Prostate gland (tissue), 2 donors: ENCODE results near the gene SSC5D. TPM values are rescaled to one million over a fixed set of nuclear protein-coding genes. Genes with fewer than 3 reads are reported as not detected.

Experiments
- DNase-seq: peaks from one replicate; pipeline ENCODE4 v3.0.0-alpha.2; 2019; ENCODE audit warnings: low spot score
- H3K27ac ChIP-seq, 2 donors: fragments of 200-600 bp; sonication (generic); 2 replicates each; pipeline ENCODE4 v1.5.1; 2017 to 2019
- H3K27me3 ChIP-seq: fragments of 200-600 bp; sonication (generic); replicated peaks from 2 replicates; pipeline ENCODE4 v1.5.1; 2019; ENCODE audit not compliant: insufficient read depth
- H3K36me3 ChIP-seq, 2 donors: fragments of 200-600 bp; sonication (generic); 1 replicate in 1 of 2; 2 replicates in 1 of 2; pipeline versions ENCODE4 v1.5.1 to v1.8.1; 2017 to 2019
- H3K4me1 ChIP-seq: fragments of 200-600 bp; sonication (generic); replicated peaks from 2 replicates; pipeline ENCODE4 v1.5.1; 2019
- H3K4me3 ChIP-seq, 2 donors: fragments of 200-600 bp; sonication (generic); 2 replicates each; pipeline ENCODE4 v1.5.1; 2017 to 2019
- H3K9me3 ChIP-seq: fragments of 200-600 bp; sonication (generic); 2 replicates; pipeline ENCODE4 v1.5.1; 2017
- CTCF ChIP-seq, 4 experiments: fragments of 200-600 bp in 2 of 4; fragments of 450-650 bp in 2 of 4; sonication (generic) in 2 of 4; IDR thresholded peaks; 1 replicate in 3 of 4; 2 replicates in 1 of 4; pipeline ENCODE4 v1.5.1; 2016 to 2019; ENCODE audit warnings: antibody characterized with exemption in 4 of 4, mild to moderate bottlenecking in 2 of 4, moderate library complexity in 2 of 4
- POLR2A ChIP-seq: fragments of 450-650 bp; IDR thresholded peaks from one replicate; pipeline ENCODE4 v1.6.1; 2016; ENCODE audit warnings: antibody characterized with exemption, mild to moderate bottlenecking
- POLR2AphosphoS5 ChIP-seq: sonication (generic); formaldehyde crosslinking; IDR thresholded peaks from one replicate; pipeline ENCODE4 v1.6.1; 2017; ENCODE audit warnings: antibody characterized with exemption
- WGBS: methylation state at CpG from one replicate; pipeline ENCODE4 v1.1.5; 2018; 5-methylcytosine and 5-hydroxymethylcytosine counted together
- intact Hi-C: fragments of 100-400 bp; cut with DNase I; formaldehyde crosslinking; loops from one replicate; pipeline ENCODE4 v1.14.2; 2022
- total RNA-seq, 2 donors: library from RNA; depleted of rRNA; stranded (reverse); fragments of >200 nt; gene quantifications; one replicate each; pipeline ENCODE4 v1.1.0, GENCODE V29; 2016

Gene SSC5D
- total RNA-seq, 2 donors from 2014 or later, result 5.6 to 8.6 TPM

DNA sequence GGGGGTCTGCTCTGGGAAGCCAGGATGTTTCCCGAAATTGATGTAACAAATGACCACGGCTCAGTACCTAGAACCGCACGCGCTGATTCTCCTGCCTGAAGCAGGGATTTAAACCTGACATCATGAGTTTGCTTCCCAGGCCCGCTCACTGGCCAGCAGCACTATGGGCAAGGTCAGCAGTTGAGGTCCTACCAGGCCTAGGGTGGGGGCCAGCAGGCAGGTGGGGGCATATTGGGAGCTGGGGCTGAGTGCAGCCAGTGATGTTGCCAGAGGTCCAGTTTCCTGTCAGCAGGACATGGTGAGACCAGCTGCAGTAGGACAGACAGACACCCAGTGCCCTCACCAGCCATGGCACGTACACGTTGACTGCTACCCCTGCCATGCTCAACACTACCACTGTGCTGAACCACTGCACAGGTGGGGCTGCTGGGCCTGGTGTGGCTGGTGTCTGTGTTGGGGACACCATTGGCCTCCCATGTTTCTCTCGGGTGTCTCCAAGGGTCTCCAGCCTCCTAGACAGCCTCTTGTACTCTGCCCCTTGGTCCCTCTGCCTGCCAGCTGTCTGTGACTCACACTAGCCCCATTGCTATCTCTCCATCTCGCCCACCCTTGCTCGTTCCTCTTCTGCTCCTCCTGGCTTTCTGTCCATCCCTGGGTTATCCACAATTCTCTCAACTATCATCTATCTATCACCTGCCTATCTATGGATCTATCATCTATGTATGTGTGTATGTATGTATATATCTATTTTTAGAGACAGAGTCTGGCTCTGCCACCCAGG lies 22.6 kb upstream of the SSC5D start:
- no peak overlapping the region for H3K4me3 ChIP-seq
- no peak for DNase-seq
- no peak overlapping the region for H3K27ac ChIP-seq
- intact Hi-C loops, result loop anchor here (2.0 kb wide), 1 partner anchor 39 kb away; no protein-coding TSS in a partner anchor
- H3K9me3 ChIP-seq, result no peaks in the 10 kb centered on the region
- WGBS, result 81% methylated on average over 11 of the region's 11 CpGs
- no peaks in the 10 kb centered on the region for H3K36me3 ChIP-seq
- H3K4me1 ChIP-seq, result no peaks in the 10 kb centered on the region
- TF ChIP-seq POLR2A (no peak), POLR2AphosphoS5 (no peak), CTCF (IDR thresholded peaks at IDR 0.05) (no peak)
- no peaks in the 10 kb centered on the region for H3K27me3 ChIP-seq

- Histone ChIP-seq H3K4me3 (no peak overlapping the region), H3K4me1 (no peaks in the 10 kb centered on the region), H3K9me3 (no peaks in the 10 kb centered on the region), H3K36me3 (no peaks in the 10 kb centered on the region), H3K27me3 (no peaks in the 10 kb centered on the region), H3K27ac (no peak overlapping the region)
- WGBS, result 70% methylated on average over 4 of the region's 4 CpGs
- intact Hi-C loops, result loop anchor here (2.0 kb wide), 1 partner anchor 39 kb away; no protein-coding TSS in a partner anchor
- DNase-seq, result no peak
- TF ChIP-seq POLR2AphosphoS5, result no peak
These were observed 22.0 kb upstream of the SSC5D start for GRCh38 chr19:55466241-55466614.

DNA sequence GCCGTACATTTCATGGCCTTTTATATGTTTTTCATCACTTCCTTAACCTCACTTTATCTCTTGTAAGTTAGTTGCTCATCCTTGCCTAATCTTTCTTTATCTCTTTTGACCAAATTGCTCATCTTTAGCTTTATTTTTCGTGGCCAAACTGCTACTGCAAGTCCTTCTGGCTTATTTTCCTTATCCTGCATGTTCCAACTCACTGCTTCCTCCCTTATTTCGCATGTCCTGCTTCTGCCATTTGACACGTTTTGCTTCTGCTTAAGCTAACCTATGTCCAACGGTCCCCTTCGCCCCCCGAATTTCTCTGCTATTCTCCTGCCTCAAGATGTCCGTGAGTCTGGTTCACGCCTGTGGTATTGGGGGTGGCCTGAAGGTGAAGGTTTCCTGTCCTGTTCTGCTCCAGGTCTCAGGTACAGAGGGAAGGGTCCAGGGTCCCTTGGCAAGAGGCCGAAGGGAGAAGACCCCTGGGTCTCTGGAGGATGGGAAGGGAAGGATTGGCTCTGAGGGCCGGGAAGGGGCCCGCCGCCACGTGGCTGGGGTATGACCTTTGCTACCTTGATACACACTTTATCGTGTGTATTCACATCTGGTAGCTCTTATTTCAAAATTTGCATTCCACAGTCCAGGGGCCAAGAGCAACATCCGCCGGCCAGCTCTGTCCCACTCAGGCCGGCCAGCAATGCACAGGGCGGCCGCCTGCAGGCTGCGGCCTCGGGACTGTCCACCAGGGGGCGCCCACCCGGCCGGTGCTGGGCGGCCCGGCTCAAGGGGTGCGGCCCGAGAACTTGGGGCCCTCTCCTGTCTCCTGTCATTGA lies 20.8 kb upstream of the SSC5D start:
- H3K9me3 ChIP-seq, result no peaks in the 10 kb centered on the region
- TF ChIP-seq POLR2A, result no peak
- TF ChIP-seq CTCF (IDR thresholded peaks at IDR 0.05), result peak; percentile 86 to 97 (median 93)
- no peak for TF ChIP-seq POLR2AphosphoS5
- no peaks in the 10 kb centered on the region for H3K36me3 ChIP-seq
- no peak overlapping the region for H3K4me3 ChIP-seq
- intact Hi-C loops, result loop anchor here (2.0 kb wide), 1 partner anchor 37 kb away; no protein-coding TSS in a partner anchor
- peak; percentile 27 for DNase-seq
- 33% methylated on average over 29 of the region's 29 CpGs for WGBS
- H3K27me3 ChIP-seq, result no peaks in the 10 kb centered on the region
- no peak overlapping the region for H3K27ac ChIP-seq
- H3K4me1 ChIP-seq, result no peaks in the 10 kb centered on the region

GRCh38 chr19:55468054-55468393 lies 20.2 kb upstream of the SSC5D start:
- WGBS, result 39% methylated on average over 4 of the region's 4 CpGs
- Histone ChIP-seq H3K27ac (no peak overlapping the region), H3K4me1 (no peaks in the 10 kb centered on the region), H3K4me3 (no peak overlapping the region), H3K9me3 (no peaks in the 10 kb centered on the region), H3K27me3 (no peaks in the 10 kb centered on the region), H3K36me3 (no peaks in the 10 kb centered on the region)
- TF ChIP-seq POLR2A, result no peak
- TF ChIP-seq CTCF (IDR thresholded peaks at IDR 0.05), result peak in 1 of 4 experiments; percentile 4
- intact Hi-C loops, result no loop called here
- no peak for DNase-seq

DNA sequence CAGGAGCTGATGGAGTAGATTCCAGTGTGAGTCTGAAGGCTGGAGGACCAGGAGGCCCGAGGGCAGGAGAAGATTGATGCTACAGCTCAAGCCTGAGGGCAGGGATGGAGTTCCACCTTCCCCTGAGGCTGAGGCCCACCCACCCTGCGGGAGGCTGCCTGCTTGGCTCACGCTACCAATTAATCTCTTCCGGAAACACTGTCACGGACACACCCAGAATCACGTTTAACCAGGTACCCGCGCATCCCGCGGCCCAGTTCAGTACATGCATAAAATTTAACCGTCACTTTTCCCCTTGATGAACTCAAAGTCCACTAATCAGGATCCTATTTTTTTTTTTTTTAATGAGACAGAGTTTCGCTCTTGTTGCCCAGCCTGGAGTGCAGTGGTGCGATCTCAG lies 17.0 kb upstream of the SSC5D start:
- H3K36me3 ChIP-seq, result no peaks in the 10 kb centered on the region
- TF ChIP-seq POLR2AphosphoS5, result no peak
- no peak for TF ChIP-seq POLR2A
- intact Hi-C loops, result no loop called here
- WGBS, result 59% methylated on average over 13 of the region's 13 CpGs
- H3K9me3 ChIP-seq, result no peaks in the 10 kb centered on the region
- no peaks in the 10 kb centered on the region for H3K4me1 ChIP-seq
- no peaks in the 10 kb centered on the region for H3K27me3 ChIP-seq
- H3K27ac ChIP-seq, result no peak overlapping the region
- DNase-seq, result no peak
- H3K4me3 ChIP-seq, result no peak overlapping the region
